NCI-H748 (cell line): ENCODE data around the gene SLC7A6.

ENCODE experiments used
- DNase-seq: peaks from one replicate; lab custom pipeline; 2025; ENCODE audit not compliant: unreplicated experiment; lab: John Stamatoyannopoulos, UW

Gene SLC7A6

DNA sequence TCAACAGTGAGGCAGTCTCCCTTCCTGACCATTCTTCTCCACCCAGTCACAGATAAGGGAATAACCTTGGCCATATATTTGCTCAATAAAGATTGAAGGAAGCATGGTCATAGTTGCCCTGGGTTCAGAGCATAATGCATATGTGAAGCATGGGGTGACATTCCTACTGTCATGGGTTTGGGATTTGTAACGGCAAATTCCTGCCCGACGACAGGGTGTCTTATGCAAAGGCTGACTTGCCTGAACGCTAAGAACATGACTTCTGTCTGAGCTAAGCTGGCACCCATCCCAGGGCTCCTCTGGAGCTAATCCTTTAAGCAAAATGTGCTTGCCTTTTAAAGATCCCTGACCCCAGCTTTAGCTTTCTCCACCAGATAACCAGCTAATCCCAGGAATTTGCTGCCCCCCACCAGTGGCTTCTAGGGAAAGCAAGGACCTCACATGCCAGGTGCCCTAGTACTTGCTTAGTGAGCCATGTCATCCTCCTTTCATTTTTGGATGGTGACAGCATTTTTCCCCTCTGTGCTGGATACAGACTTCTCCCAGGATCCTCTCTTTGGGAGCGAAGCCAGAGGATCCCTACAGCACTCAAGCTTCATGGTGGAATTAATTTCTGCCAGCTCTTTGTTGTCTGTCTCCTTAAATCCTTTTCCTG, 34.7 kb downstream of the SLC7A6 start:
- no peak for DNase-seq

- no peak for DNase-seq
Observed at GRCh38 chr16:68299571-68300453, 35.5 kb downstream of the SLC7A6 start.

GRCh38 chr16:68300734-68301459, 36.6 kb downstream of the SLC7A6 start:
- DNase-seq = no peak

DNA sequence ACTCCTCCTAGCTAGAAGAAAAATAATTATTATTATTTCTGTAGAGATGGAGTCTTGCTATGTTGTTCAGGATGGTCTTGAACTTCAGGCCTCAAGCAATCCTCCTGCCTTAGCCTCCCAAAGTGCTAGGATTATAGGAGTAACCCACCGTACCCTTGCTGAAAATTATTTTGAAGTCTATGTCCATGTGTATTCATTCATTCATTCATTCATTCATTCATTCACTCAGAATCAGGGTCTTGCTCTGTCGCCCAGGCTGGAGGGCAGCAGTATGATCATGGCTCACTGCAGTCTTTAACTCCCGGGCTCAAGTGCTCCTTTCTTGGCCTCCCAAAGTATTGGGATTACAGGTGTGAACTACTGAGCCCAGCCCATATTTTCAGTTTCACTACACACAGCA, 42.3 kb downstream of the SLC7A6 start:
- no peak for DNase-seq

- DNase-seq = no peak
Observed at GRCh38 chr16:68309799-68310198, 45.5 kb downstream of the SLC7A6 start.

DNA sequence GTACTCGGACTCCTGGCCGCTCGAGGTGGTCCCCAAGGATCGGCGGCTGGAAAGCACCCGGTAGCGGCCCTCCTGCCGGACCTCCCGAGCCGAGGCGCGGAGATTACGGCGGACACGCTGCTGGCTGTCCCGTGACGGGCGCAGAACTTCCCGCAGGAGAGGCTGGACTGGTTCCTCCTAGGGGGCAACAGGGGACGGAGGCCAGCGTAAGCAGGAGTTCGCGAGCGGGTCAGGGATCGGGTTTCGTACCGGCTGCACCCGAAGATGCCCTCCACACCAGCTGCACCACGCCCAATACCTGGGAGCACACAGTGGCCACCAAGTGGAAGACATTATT, 46.1 kb downstream of the SLC7A6 start:
- DNase-seq = no peak

DNA sequence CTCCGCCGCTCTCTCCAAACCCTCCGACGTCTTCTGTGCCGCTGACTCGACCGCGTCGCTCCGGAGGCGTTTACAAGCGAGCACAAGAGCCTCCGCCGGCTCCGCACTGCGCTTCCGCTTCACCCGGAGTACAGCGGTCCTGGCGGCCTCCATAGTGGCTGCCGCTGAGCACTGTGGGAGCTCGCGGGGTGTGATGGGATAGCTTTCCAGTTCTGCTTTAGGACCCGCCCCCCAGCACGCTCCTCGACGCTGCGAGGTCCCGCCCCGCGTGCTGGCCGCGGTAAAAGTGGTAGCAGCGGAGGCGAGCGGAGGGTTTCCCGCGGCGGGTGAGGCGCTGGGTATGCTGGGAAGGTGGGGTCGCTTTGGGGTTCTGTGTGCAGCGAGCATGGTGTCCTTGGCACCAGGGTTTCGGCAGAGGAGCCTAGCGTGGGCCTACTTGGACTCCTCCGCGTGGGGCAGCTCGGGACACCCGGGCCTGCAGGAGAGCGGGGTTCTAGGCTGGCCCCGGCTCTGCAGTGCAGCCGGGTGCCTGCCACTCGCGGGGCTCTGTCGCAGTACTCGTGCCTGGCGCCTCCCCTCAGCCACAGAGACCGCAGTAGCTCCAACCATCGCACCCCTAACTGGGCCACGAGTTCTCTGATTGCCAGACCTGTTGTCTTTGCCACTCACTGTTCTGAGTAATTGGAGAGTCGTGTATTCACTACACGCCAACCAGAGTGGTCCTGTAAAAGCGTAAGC, 46.6 kb downstream of the SLC7A6 start, which contains the start of the genes PRMT7 and SLC7A6OS:
Gene PRMT7, plus strand, starts transcription at position 246 of the 738 bp plus-strand sequence. CDS start 4,961 bp downstream, outside the sequence.
Gene SLC7A6OS, minus strand, starts transcription at position 173 of the 738 bp plus-strand sequence. Its CDS starts 20 bp downstream, at position 153.
- peak; percentile 89 for DNase-seq

- DNase-seq = no peak
Observed at GRCh38 chr16:68313116-68313515, 48.8 kb downstream of the SLC7A6 start.

DNA sequence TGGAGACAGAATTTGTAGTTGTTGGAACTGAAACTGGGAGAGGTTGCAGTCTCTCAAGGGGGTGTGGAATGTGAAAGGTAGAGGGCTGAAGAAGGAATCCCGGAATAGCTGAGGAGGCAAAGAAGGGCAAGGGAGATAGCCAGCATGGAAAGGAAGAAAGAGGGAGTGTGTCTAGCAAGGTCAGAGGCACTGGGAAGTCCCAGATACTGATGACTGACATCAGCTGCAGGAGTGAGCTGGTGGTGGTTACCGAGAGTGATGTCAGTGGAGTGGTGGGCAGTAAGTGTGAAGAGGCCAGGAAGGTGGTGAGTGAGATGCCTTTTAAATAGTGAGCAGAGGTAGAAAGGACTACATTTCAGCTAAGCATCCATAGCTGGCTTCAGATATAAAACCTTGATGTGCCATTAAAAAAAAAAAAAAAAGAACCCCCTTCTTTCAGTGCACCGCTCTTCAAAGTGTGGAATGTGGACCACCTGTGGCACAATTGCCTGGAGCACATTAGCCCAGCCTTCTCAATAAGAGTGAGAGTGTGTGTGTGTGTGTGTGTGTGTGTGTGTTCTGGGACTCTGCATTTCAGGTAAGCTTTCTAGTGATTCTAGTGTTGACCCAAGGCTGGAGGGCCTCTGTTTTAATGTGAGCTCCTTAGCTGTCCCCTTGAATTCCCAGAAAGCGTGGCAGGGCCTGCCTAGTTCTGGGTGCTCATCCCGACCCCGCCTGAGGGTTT, 55.0 kb downstream of the SLC7A6 start:
- no peak for DNase-seq

GRCh38 chr16:68324336-68324735, 60.0 kb downstream of the SLC7A6 start:
- DNase-seq = no peak

DNA sequence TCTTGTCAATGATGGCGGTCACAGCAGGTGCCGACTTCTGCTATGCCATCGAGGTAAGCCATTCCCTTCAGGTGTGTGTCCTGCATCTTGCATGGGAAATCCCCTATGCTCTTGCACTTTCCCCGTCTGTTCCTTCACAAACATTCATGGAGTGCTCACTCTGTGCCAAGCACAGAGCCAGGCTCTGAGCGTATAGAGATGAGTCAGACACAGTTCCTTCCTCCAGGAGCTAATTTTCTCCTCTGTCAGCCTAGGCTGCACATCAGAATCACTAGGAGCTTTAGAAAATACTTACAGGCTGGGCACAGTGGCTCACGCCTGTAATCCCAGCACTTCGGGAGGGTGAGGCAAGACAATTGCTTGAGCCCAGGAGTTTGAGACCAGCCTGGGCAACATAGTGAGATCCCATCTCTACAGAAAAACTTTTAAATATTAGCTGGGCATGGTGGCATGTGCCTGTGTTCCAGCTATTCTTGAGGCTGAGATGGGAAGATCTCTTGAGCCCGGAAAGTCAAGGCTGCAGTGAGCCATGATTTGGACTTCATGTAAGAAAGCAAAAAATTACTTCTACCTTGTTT, 60.5 kb downstream of the SLC7A6 start:
- DNase-seq = no peak

DNA sequence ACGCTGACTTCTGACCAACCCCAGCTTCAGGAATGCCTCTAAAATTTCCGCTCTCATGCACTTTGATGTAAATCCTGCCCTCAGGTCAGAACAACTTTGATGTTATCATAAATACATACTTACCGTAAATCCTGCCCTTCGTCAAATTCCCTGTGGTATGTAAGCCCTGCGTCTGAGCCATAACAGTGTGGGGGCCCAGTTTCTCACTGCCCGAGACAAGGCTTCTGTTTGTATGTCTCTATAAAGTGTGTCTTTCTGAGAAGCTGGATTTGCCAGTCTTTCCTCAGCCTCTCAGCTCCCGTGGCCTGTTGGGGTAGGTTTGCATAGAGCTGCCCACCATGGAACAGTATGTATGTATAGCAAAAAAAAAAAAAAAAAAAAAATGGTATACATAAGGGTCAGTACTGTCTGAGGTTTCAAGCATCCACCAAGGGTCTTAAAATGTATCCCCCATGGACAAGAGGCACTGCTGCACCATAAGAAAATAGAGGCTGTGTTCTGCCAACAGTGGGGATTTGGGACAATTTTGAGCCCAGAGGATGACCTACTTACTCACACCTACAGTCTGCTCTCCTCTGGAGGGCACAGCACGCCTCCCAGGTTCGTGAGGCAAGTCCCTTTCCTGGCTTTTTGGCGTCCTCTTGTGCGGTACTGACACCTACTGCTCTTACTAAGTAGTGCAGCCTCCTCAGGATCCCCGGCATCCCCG, 64.0 kb downstream of the SLC7A6 start:
- DNase-seq = peak; percentile 79

- DNase-seq = no peak
Observed at GRCh38 chr16:68328860-68329390, 64.6 kb downstream of the SLC7A6 start.

DNA sequence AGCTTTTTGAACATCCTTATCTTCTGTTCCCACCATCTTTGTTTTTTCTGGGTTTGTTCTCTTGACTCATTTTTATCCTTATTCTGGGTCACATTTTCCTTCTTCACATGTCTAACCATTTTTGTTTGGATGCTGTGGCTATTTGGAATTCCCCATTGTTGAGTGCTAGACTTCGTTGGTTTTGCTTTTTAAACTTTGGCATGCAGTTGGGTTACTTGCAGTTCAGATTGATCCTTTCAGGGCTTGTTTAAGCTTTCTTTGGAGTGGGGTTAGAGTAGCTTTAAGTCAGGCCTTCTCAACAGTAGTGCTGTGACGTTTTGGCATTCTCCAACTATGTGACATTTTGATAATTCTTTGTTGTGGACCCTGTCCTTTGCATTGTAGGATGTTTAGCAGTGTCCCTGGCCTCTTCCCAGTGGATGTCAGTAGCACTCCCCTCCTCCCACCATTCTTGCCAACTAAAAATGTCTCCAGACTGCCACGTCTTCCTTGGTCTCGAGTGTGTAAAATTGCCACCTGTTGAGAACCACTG, 67.6 kb downstream of the SLC7A6 start:
- DNase-seq = no peak

DNA sequence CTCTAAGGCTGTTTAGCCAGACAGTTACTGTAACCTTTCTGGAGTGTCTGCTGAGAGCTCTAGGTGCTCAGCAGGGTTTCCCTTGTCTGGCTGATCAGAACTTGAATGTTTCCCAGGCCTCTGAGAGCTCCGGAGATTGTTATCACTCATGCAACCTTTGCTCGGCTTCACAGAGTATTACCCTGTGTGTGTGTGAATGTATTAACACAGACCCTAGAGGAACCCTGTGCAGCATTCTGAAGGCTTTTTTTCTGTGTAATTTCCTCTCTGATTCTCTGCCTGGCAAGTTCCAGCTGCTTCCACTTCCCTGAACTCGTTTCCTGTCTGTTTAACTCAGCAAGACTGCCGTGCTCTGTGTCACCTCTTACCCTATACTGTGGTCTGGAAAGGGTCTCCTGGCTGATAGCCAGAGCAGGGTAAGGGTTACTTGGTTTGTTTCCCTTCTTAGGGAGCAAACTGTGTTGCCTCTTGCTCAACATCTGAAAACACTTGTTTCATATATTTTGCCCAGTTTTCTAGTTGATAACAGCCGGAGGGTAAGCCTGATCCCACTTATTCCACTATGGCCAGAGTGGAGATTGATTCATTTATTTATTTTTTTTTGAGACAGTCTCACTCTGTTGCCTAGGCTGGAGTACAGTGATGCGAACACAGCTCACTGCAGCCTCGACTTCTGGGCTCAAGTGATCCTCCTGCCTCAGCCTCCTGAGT, 68.2 kb downstream of the SLC7A6 start:
- DNase-seq = no peak

DNA sequence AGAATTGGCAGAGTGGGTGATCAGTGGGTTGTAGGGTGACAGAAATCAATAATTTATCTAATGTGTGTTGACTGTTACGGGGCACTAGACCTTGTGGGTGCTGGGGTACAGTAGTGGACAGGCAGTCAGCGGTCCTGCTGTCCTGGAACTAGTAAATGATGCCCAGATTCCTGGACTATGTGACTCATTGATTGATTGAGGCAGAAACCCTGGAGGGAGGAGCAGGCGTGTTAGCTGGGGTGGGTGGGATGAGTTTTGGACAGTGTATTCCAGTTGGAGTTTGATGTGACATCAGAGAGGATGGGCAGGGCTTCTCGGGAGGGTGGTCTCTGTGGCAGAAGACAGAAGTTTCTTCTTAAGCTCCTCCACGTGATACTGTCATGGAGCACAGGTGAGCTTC, 70.8 kb downstream of the SLC7A6 start:
- no peak for DNase-seq

DNA sequence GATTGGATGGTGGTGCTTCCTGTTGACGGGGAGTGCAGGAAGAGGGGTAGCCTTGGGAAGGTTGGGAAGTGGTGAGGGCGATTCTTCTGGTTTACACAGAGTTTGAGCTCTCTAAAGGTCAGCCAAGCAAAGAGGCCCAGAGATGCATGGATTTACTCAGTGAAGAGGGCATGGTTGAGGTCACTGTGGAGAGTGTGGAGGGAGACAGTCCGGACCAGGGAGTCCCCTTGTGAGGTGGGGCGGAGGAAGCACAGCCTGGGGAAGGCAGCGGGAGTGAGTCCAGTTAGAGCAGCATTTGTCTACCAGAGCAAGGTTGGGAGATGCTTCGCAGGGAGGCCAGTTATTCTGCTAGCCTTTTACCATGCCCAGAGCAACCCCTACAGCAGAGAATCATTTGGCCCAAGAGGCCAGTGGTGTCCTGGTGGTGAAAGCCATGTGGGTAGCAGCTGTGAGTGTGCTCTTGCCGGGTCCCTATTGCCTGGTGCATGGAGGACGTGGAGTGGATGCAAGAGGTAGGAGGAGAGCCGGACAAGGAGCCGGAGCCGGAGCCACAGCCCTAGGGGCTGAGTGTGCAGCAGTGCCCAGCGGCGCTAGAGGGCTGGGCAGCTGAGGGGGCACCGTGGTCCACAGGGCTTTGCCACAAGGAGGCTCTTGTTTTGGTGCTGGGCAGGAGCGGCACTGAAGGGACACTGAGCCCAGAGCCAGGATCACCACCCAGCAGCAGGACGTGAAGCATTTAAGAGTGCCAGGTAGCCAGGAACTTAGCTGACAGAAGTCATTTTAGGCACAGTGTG, 74.2 kb downstream of the SLC7A6 start:
- no peak for DNase-seq
